HEK293 (cell line): ENCODE measurements around the gene RNU1-4.

Experiments used
- BCL6B ChIP-seq: fragments of 450-650 bp; formaldehyde crosslinking; IDR thresholded peaks from 2 replicates; pipeline ENCODE4 v1.5.1; 2017; ENCODE audit warnings: missing biosample characterization, missing genetic modification characterization
- FEZF1 ChIP-seq: fragments of 450-650 bp; formaldehyde crosslinking; IDR thresholded peaks from 2 replicates; pipeline ENCODE4 v1.5.1; 2016; ENCODE audit warnings: missing biosample characterization, missing genetic modification characterization
- GLIS2 ChIP-seq: fragments of 450-650 bp; formaldehyde crosslinking; IDR thresholded peaks from 2 replicates; pipeline ENCODE4 v1.5.1; 2016; ENCODE audit warnings: missing biosample characterization, missing genetic modification characterization
- HOXA7 ChIP-seq: sonication (generic); formaldehyde crosslinking; IDR thresholded peaks from 2 replicates; pipeline ENCODE4 v1.8.1; 2022; ENCODE audit warnings: missing genetic modification reagents, borderline replicate concordance
- KLF9 ChIP-seq: fragments of 450-650 bp; formaldehyde crosslinking; IDR thresholded peaks from 2 replicates; pipeline ENCODE4 v1.5.1; 2016; ENCODE audit warnings: missing biosample characterization, missing genetic modification characterization, low read depth
- PRDM4 ChIP-seq: fragments of 450-650 bp; formaldehyde crosslinking; IDR thresholded peaks from 2 replicates; pipeline ENCODE4 v1.5.1; 2017; ENCODE audit warnings: missing biosample characterization, missing genetic modification characterization
- PRDM6 ChIP-seq: fragments of 450-650 bp; formaldehyde crosslinking; IDR thresholded peaks from 2 replicates; pipeline ENCODE4 v1.5.1; 2017; ENCODE audit warnings: missing biosample characterization, missing genetic modification characterization
- SCRT1 ChIP-seq: fragments of 450-650 bp; formaldehyde crosslinking; IDR thresholded peaks from 2 replicates; pipeline ENCODE4 v1.5.1; 2016; ENCODE audit warnings: missing biosample characterization, missing genetic modification characterization, borderline replicate concordance
- SP3 ChIP-seq: fragments of 450-650 bp; formaldehyde crosslinking; IDR thresholded peaks from 2 replicates; pipeline ENCODE4 v1.5.1; 2016; ENCODE audit warnings: missing biosample characterization, missing genetic modification characterization
- ZBTB20 ChIP-seq: fragments of 450-650 bp; formaldehyde crosslinking; IDR thresholded peaks from 2 replicates; pipeline ENCODE4 v1.5.1; 2016; ENCODE audit warnings: missing biosample characterization, missing genetic modification characterization
- ZBTB48 ChIP-seq: fragments of 450-650 bp; formaldehyde crosslinking; IDR thresholded peaks from 2 replicates; pipeline ENCODE4 v1.5.1; 2016; ENCODE audit warnings: missing biosample characterization, missing genetic modification characterization
- ZBTB8A ChIP-seq: fragments of 450-650 bp; formaldehyde crosslinking; IDR thresholded peaks from 2 replicates; pipeline ENCODE4 v1.5.1; 2016; ENCODE audit warnings: missing biosample characterization, missing genetic modification characterization
- ZNF184 ChIP-seq: fragments of 450-650 bp; IDR thresholded peaks from 2 replicates; pipeline ENCODE4 v1.5.1; 2018; ENCODE audit warnings: missing biosample characterization, mild to moderate bottlenecking, missing genetic modification characterization
- ZNF214 ChIP-seq: fragments of 450-650 bp; formaldehyde crosslinking; IDR thresholded peaks from 2 replicates; pipeline ENCODE4 v1.5.1; 2017; ENCODE audit warnings: missing biosample characterization, mild to moderate bottlenecking, missing genetic modification characterization, borderline replicate concordance
- ZNF221 ChIP-seq: fragments of 450-650 bp; formaldehyde crosslinking; IDR thresholded peaks from 2 replicates; pipeline ENCODE4 v1.5.1; 2017; ENCODE audit warnings: missing biosample characterization, missing genetic modification characterization, borderline replicate concordance
- ZNF239 ChIP-seq: fragments of 450-650 bp; formaldehyde crosslinking; IDR thresholded peaks from 2 replicates; pipeline ENCODE4 v1.5.1; 2016; ENCODE audit warnings: missing biosample characterization, missing genetic modification characterization
- ZNF398 ChIP-seq: fragments of 450-650 bp; formaldehyde crosslinking; IDR thresholded peaks from 2 replicates; pipeline ENCODE4 v1.5.1; 2017; ENCODE audit warnings: missing biosample characterization, missing genetic modification characterization
- ZNF404 ChIP-seq: fragments of 450-650 bp; formaldehyde crosslinking; IDR thresholded peaks from 2 replicates; pipeline ENCODE4 v1.5.1; 2017; ENCODE audit warnings: missing biosample characterization, missing genetic modification characterization
- ZNF449 ChIP-seq: fragments of 450-650 bp; formaldehyde crosslinking; IDR thresholded peaks from 2 replicates; pipeline ENCODE4 v1.5.1; 2017; ENCODE audit warnings: missing biosample characterization, mild to moderate bottlenecking, missing genetic modification characterization, moderate library complexity
- ZNF473 ChIP-seq: fragments of 450-650 bp; formaldehyde crosslinking; IDR thresholded peaks from 2 replicates; pipeline ENCODE4 v1.5.1; 2017; ENCODE audit warnings: missing biosample characterization, missing genetic modification characterization
- ZNF48 ChIP-seq: fragments of 450-650 bp; formaldehyde crosslinking; IDR thresholded peaks from 2 replicates; pipeline ENCODE4 v1.5.1; 2016; ENCODE audit warnings: missing biosample characterization, missing genetic modification characterization
- ZNF571 ChIP-seq: fragments of 450-650 bp; formaldehyde crosslinking; IDR thresholded peaks from 2 replicates; pipeline ENCODE4 v1.5.0; 2017; ENCODE audit warnings: missing biosample characterization, missing genetic modification characterization
- ZNF623 ChIP-seq: fragments of 450-650 bp; formaldehyde crosslinking; IDR thresholded peaks from 2 replicates; pipeline ENCODE4 v1.5.1; 2016; ENCODE audit warnings: missing biosample characterization, missing genetic modification characterization
- ZNF639 ChIP-seq: fragments of 450-650 bp; formaldehyde crosslinking; IDR thresholded peaks from 2 replicates; pipeline ENCODE4 v1.5.1; 2016; ENCODE audit warnings: missing biosample characterization, missing genetic modification characterization
- ZNF658 ChIP-seq: fragments of 450-650 bp; formaldehyde crosslinking; IDR thresholded peaks from 2 replicates; pipeline ENCODE4; 2016; ENCODE audit warnings: missing biosample characterization, missing genetic modification characterization
- ZNF677 ChIP-seq: fragments of 450-650 bp; IDR thresholded peaks from 2 replicates; pipeline ENCODE4 v1.5.0; 2018; ENCODE audit warnings: missing biosample characterization, mild to moderate bottlenecking, missing genetic modification characterization, moderate library complexity
- ZNF777 ChIP-seq: fragments of 450-650 bp; formaldehyde crosslinking; IDR thresholded peaks from 2 replicates; pipeline ENCODE4 v1.5.1; 2017; ENCODE audit warnings: missing biosample characterization, missing genetic modification characterization, borderline replicate concordance

RNU1-4 gene

GRCh38 chr1:16727190-16728111, 12.9 kb upstream of the RNU1-4 start (continued):
- peak; percentile 32; the same call in 1 of the 2 replicates for TF ChIP-seq ZNF398 (tag by site-specific recombination)
- TF ChIP-seq ZBTB48 (tag by site-specific recombination): peak; percentile 92
- peak; percentile 79 for TF ChIP-seq KLF9 (tag by site-specific recombination)
- TF ChIP-seq ZNF571: no peak
- TF ChIP-seq FEZF1 (tag by site-specific recombination): peak; percentile 85
- peak; percentile 51 for TF ChIP-seq ZBTB8A (tag by site-specific recombination)
- TF ChIP-seq PRDM6 (tag by site-specific recombination): no peak
- TF ChIP-seq ZNF221 (tag by site-specific recombination): 0 out of 2 replicates have a peak, but pooled peaks have one; percentile 50
- TF ChIP-seq ZNF48 (tag by site-specific recombination): no peak
- TF ChIP-seq ZNF404 (tag by site-specific recombination): no peak
- no peak for TF ChIP-seq BCL6B (tag by site-specific recombination)
- peak; percentile 83 for TF ChIP-seq ZNF639 (tag by site-specific recombination)
- peak; percentile 94 for TF ChIP-seq ZNF184 (tag by site-specific recombination)
- no peak; the same call in 1 of the 2 replicates for TF ChIP-seq ZNF623
- no peak for TF ChIP-seq HOXA7 (CRISPR knock-in tag)
- TF ChIP-seq ZNF473 (tag by site-specific recombination): no peak
- no peak for TF ChIP-seq ZNF214 (tag by site-specific recombination)
- TF ChIP-seq ZNF239 (tag by site-specific recombination): no peak
- TF ChIP-seq ZNF658: no peak
- 0 out of 2 replicates have a peak, but pooled peaks have one; percentile 38 for TF ChIP-seq PRDM4
- peak; percentile 73; the same call in 1 of the 2 replicates for TF ChIP-seq ZNF449 (tag by site-specific recombination)
- no peak for TF ChIP-seq ZNF777 (tag by site-specific recombination)
- peak; percentile 48 for TF ChIP-seq GLIS2
- TF ChIP-seq ZBTB20 (tag by site-specific recombination): peak; percentile 65; the same call in 1 of the 2 replicates
- peak; percentile 89; the same call in 1 of the 2 replicates for TF ChIP-seq SCRT1 (tag by site-specific recombination)
- no peak for TF ChIP-seq ZNF677 (tag by site-specific recombination)
- TF ChIP-seq SP3: peak; percentile 59; the same call in 1 of the 2 replicates
